HepG2 (cell line): ENCODE data around the gene MTTP. TPM values are rescaled to one million over a fixed set of nuclear protein-coding genes. Genes with fewer than 3 reads are reported as not detected.

ENCODE experiments used
- BRD4 ChIP-seq: sonication (generic); formaldehyde crosslinking; IDR thresholded peaks from 2 replicates; pipeline ENCODE4 v1.4.0; 2020; ENCODE audit warnings: missing genetic modification reagents
- HDAC2 ChIP-seq: sonication (generic); formaldehyde crosslinking; IDR thresholded peaks from 2 replicates; pipeline ENCODE4 v1.4.0; 2020; ENCODE audit warnings: missing genetic modification reagents
- HMGA1 ChIP-seq: sonication (generic); formaldehyde crosslinking; conservative IDR thresholded peaks from 2 replicates; pipeline ENCODE4 v1.4.0; 2020; ENCODE audit warnings: missing genetic modification reagents
- HOXA5 ChIP-seq: sonication (generic); formaldehyde crosslinking; IDR thresholded peaks from 2 replicates; pipeline ENCODE4 v1.4.0; 2020; ENCODE audit warnings: missing genetic modification reagents
- NONO ChIP-seq, 2 experiments: fragments of 450-650 bp in 1 of 2; sonication (generic) in 1 of 2; formaldehyde crosslinking in 1 of 2; IDR thresholded peaks in 1 of 2; conservative IDR thresholded peaks in 1 of 2; 2 replicates each; pipeline versions ENCODE4 v1.6.1 to v1.8.0; 2017 to 2022; ENCODE audit warnings: mild to moderate bottlenecking in 1 of 2, missing genetic modification reagents in 1 of 2, moderate library complexity in 1 of 2
- REPIN1 ChIP-seq: sonication (generic); formaldehyde crosslinking; IDR thresholded peaks from 2 replicates; pipeline ENCODE4 v1.8.0; 2022; ENCODE audit warnings: missing genetic modification reagents, low read depth, mild to moderate bottlenecking, borderline replicate concordance
- SALL2 ChIP-seq: sonication (generic); formaldehyde crosslinking; IDR thresholded peaks from 2 replicates; pipeline ENCODE4 v1.8.1; 2023; ENCODE audit warnings: mild to moderate bottlenecking, missing genetic modification reagents, inconsistent platforms
- SUZ12 ChIP-seq: fragments of 150-350 bp; IDR thresholded peaks from 2 replicates; pipeline ENCODE4 v1.6.1; 2014; ENCODE audit warnings: low read depth, low read length
- USF2 ChIP-seq, 2 experiments: sonication (generic) in 1 of 2; formaldehyde crosslinking in 1 of 2; IDR thresholded peaks; 2 replicates each; pipeline versions ENCODE4 v1.5.1 to v1.6.1; 2011 to 2020; ENCODE audit warnings: borderline replicate concordance in 1 of 2, low read depth in 1 of 2, low read length in 1 of 2, mild to moderate bottlenecking in 1 of 2, missing genetic modification reagents in 1 of 2, moderate library complexity in 1 of 2
- ZBTB7B ChIP-seq: sonication (generic); formaldehyde crosslinking; IDR thresholded peaks from 2 replicates; pipeline ENCODE4 v1.4.0; 2020; ENCODE audit warnings: missing genetic modification reagents
- ZBTB8A ChIP-seq: sonication (generic); formaldehyde crosslinking; IDR thresholded peaks from 2 replicates; pipeline ENCODE4 v1.4.0; 2020; ENCODE audit warnings: mild to moderate bottlenecking, low read depth, missing genetic modification reagents, borderline replicate concordance
- ZC3H4 ChIP-seq: sonication (generic); formaldehyde crosslinking; IDR thresholded peaks from 2 replicates; pipeline ENCODE4 v1.4.0; 2020; ENCODE audit warnings: missing genetic modification reagents, borderline replicate concordance
- polyA plus RNA-seq, 8 experiments: library from polyadenylated mRNA; depleted of rRNA in 3 of 8; stranded (reverse) in 7 of 8; unstranded in 1 of 8; fragments of >200 nt; fragmentation: Illumina TruSeq in 4 of 8; extraction: Trizol in 4 of 8; gene quantifications; 2 replicates each; pipeline versions ENCODE4 v1.2.1 to v1.2.3, GENCODE V29; 2011 to 2016; ENCODE audit warnings: low read depth in 4 of 8, missing spikeins in 1 of 8, mixed read lengths in 1 of 8; ENCODE audit not compliant: insufficient read depth in 1 of 8
- total RNA-seq, 5 experiments: library from RNA; depleted of rRNA; stranded (reverse); fragments of >200 nt; fragmentation: Illumina TruSeq; extraction: Trizol; gene quantifications; 2 replicates each; pipeline ENCODE4 v1.2.3, GENCODE V29; 2016; ENCODE audit warnings: low read depth in 1 of 5
- TF ChIP-seq, protein P1 (sequence below): IDR thresholded peaks from 2 replicates; pipeline ENCODE4 v1.6.1; 2018; ENCODE audit warnings: missing genetic modification reagents, mild to moderate bottlenecking, missing compliant biosample characterization
- TF ChIP-seq, protein P2 (sequence below): sonication (generic); formaldehyde crosslinking; IDR thresholded peaks from 2 replicates; pipeline ENCODE4 v1.5.1; 2020; ENCODE audit warnings: mild to moderate bottlenecking, missing genetic modification reagents, borderline replicate concordance
- TF ChIP-seq, protein P3 (sequence below): sonication (generic); formaldehyde crosslinking; IDR thresholded peaks from 2 replicates; pipeline ENCODE4 v1.8.1; 2023; ENCODE audit warnings: mild to moderate bottlenecking, moderate library complexity, missing genetic modification reagents
- TF ChIP-seq, protein P4 (sequence below): sonication (generic); formaldehyde crosslinking; IDR thresholded peaks from 2 replicates; pipeline ENCODE4 v1.4.0; 2020; ENCODE audit warnings: missing genetic modification reagents, borderline replicate concordance

The MTTP gene
- total and polyA plus RNA-seq, 2 of the 13 experiments (the other 11 are each of a cell fraction or from before 2014, with no cell fraction given): 84.7 to 102 TPM

- TF ChIP-seq, protein P1, sequence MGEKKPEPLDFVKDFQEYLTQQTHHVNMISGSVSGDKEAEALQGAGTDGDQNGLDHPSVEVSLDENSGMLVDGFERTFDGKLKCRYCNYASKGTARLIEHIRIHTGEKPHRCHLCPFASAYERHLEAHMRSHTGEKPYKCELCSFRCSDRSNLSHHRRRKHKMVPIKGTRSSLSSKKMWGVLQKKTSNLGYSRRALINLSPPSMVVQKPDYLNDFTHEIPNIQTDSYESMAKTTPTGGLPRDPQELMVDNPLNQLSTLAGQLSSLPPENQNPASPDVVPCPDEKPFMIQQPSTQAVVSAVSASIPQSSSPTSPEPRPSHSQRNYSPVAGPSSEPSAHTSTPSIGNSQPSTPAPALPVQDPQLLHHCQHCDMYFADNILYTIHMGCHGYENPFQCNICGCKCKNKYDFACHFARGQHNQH (CRISPR knock-in tag): peak; percentile 63; the same call in 1 of the 2 replicates
- TF ChIP-seq BRD4 (CRISPR knock-in tag) (peak; percentile 63; the same call in 1 of the 2 replicates), HOXA5 (CRISPR knock-in tag) (peak; percentile 57; the same call in 1 of the 2 replicates), SUZ12 (no peak), REPIN1 (CRISPR knock-in tag) (no peak; the same call in 1 of the 2 replicates), ZC3H4 (CRISPR knock-in tag) (no peak), NONO (IDR thresholded peaks at IDR 0.05) (no peak), NONO (CRISPR knock-in tag; conservative IDR thresholded peaks at IDR 0.05) (no peak), HMGA1 (CRISPR knock-in tag) (no peak), HDAC2 (CRISPR knock-in tag) (peak; percentile 86), USF2 (IDR thresholded peaks at IDR 0.05; ENCODE audit: low read depth, low read length) (no peak), USF2 (CRISPR knock-in tag; IDR thresholded peaks at IDR 0.05; ENCODE audit: borderline replicate concordance) (no peak), SALL2 (no peak; the same call in 1 of the 2 replicates), ZBTB8A (CRISPR knock-in tag) (no peak), ZBTB7B (CRISPR knock-in tag) (peak; percentile 82)
- TF ChIP-seq, protein P2, sequence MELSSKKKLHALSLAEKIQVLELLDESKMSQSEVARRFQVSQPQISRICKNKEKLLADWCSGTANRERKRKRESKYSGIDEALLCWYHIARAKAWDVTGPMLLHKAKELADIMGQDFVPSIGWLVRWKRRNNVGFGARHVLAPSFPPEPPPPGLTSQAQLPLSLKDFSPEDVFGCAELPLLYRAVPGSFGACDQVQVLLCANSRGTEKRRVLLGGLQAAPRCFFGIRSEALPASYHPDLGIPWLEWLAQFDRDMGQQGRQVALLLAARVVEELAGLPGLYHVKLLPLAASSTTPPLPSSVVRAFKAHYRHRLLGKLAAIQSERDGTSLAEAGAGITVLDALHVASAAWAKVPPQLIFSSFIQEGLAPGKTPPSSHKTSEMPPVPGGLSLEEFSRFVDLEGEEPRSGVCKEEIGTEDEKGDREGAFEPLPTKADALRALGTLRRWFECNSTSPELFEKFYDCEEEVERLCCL (CRISPR knock-in tag): no peak
- TF ChIP-seq, protein P3, sequence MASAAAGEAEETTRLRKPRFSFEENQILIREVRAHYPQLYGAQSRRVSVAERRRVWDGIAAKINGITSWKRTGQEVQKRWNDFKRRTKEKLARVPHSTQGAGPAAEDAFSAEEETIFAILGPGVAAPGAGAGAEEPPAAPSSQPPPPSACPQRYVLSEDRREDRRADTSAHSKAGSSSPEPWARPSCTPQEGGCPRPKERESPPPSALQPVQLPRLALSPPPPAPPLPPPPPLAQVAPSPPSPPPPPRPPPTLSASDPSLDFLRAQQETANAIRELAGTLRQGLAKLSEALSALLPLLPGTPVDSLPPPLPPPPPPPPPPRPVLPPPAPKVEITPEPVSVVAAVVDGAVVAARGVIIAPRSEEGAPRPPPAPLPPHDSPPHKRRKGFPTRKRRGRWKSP (CRISPR knock-in tag): no peak
- TF ChIP-seq, protein P4, sequence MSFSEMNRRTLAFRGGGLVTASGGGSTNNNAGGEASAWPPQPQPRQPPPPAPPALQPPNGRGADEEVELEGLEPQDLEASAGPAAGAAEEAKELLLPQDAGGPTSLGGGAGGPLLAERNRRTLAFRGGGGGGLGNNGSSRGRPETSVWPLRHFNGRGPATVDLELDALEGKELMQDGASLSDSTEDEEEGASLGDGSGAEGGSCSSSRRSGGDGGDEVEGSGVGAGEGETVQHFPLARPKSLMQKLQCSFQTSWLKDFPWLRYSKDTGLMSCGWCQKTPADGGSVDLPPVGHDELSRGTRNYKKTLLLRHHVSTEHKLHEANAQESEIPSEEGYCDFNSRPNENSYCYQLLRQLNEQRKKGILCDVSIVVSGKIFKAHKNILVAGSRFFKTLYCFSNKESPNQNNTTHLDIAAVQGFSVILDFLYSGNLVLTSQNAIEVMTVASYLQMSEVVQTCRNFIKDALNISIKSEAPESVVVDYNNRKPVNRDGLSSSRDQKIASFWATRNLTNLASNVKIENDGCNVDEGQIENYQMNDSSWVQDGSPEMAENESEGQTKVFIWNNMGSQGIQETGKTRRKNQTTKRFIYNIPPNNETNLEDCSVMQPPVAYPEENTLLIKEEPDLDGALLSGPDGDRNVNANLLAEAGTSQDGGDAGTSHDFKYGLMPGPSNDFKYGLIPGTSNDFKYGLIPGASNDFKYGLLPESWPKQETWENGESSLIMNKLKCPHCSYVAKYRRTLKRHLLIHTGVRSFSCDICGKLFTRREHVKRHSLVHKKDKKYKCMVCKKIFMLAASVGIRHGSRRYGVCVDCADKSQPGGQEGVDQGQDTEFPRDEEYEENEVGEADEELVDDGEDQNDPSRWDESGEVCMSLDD (CRISPR knock-in tag): no peak
Measured at GRCh38 chr4:99574530-99575324, at the start of gene MTTP (continued).
